ENCODE measurements around the gene HERC6.
"Not testable (repeated sequence)": the region's sequence is repeated elsewhere in the genome, so short reads cannot be mapped to it uniquely, and the experiment has no call there.

The HERC6 gene

DNA sequence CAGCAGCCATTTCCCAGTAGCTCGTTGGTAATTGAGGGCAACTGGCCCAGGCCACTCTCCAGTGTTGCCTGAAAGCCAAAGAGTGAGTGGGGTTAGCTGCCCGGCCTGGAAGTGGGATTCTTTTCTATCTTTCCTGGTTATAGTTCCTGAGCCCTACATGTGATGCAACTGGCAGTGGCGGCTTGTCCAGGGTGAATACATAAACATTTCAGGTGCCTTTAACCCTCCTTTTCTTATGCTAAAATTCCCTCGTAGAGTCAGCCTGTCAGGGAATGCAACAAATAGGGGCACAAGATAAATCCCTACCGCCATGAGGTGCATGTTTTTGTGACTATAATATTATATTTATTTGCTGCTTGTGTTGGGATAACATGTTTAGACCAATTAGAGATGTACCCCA is 64.8 kb downstream of the HERC6 start:
- Histone ChIP-seq H3K4me1 (no peaks in the 10 kb centered on the region), H3K27me3 (no peaks in the 10 kb centered on the region), H3K27ac (no peak overlapping the region), H3K9me3 (no peaks in the 10 kb centered on the region), H3K4me3 (no peak overlapping the region), H3K36me3 (no peaks in the 10 kb centered on the region)
- DNase-seq = no peak
- no peak for TF ChIP-seq CTCF (IDR thresholded peaks at IDR 0.05)
- intact Hi-C loops (cut with DNase I; ENCODE audit: low total_unique reads) = no loop called here

DNA sequence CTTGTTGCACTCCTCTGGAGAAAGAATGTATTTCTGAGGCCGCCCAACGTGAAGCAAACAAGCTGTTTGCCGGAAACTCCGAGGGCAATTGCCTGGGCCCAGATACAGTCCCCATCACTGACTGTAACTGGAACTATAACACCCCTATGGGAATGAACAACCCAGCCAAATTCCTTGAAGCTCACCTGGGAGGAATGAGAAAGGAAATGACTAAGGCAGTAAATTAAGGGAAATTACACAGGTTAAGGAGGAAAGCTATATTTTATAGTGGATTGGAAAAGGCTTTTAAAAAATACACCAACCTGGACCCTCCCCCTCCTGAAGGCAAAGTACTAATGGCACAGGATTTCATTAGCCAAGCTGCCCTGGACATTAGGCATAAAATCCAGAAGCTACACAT is 66.6 kb downstream of the HERC6 start:
- H3K9me3 ChIP-seq = no peaks in the 10 kb centered on the region
- no peaks in the 10 kb centered on the region for H3K27me3 ChIP-seq
- intact Hi-C loops (cut with DNase I; ENCODE audit: low total_unique reads) = no loop called here
- H3K4me3 ChIP-seq = no peak overlapping the region
- H3K4me1 ChIP-seq = no peaks in the 10 kb centered on the region
- TF ChIP-seq CTCF (IDR thresholded peaks at IDR 0.05) = no peak
- no peak overlapping the region for H3K27ac ChIP-seq
- DNase-seq = no peak
- no peaks in the 10 kb centered on the region for H3K36me3 ChIP-seq

- H3K27ac ChIP-seq = no peak overlapping the region
- no peak for TF ChIP-seq CTCF (IDR thresholded peaks at IDR 0.05)
- H3K27me3 ChIP-seq = no peaks in the 10 kb centered on the region
- no peak for DNase-seq
- no peak overlapping the region for H3K4me3 ChIP-seq
- no peaks in the 10 kb centered on the region for H3K4me1 ChIP-seq
- H3K36me3 ChIP-seq = no peaks in the 10 kb centered on the region
- intact Hi-C loops (cut with DNase I; ENCODE audit: low total_unique reads) = no loop called here
- no peaks in the 10 kb centered on the region for H3K9me3 ChIP-seq
Measured at GRCh38 chr4:88446124-88446523, 67.5 kb downstream of the HERC6 start.

DNA sequence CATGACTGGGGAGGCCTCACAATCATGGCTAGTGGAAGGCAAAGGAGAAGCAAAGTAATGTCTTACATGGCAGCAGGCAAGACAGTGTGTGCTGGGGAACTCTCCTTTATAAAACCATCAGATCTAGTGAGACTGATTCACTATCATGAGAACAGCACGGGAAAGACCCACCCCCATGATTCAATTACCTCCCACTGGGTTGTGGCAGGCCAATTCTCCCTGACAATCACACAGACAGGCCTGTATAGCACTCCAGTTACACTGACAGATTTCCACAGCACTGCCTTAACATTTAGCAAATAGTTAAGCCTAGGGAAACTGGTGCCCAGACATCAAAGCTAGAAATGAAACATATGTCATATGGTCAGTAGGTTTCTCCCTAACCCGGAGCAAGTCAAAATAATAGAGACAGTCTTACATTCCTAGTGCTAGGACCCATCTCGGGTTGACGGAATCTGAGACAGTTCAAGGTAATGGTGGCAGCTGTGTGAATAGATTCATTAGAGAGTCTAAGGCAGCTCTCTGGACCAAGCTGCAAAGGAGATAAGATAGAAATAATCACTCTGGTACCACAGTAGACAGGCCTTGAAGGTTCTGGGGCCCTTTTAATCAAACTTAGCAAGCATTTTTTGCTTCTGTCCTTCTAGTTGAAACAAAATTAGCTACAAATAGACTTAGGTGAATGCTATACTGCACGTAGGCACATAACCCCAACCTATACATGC is 68.9 kb downstream of the HERC6 start:
- TF ChIP-seq CTCF (IDR thresholded peaks at IDR 0.05) = no peak
- no peak overlapping the region for H3K4me3 ChIP-seq
- no peaks in the 10 kb centered on the region for H3K9me3 ChIP-seq
- no peaks in the 10 kb centered on the region for H3K36me3 ChIP-seq
- no peak for DNase-seq
- intact Hi-C loops (cut with DNase I; ENCODE audit: low total_unique reads) = no loop called here
- H3K27me3 ChIP-seq = no peaks in the 10 kb centered on the region
- no peak overlapping the region for H3K27ac ChIP-seq
- no peaks in the 10 kb centered on the region for H3K4me1 ChIP-seq

DNA sequence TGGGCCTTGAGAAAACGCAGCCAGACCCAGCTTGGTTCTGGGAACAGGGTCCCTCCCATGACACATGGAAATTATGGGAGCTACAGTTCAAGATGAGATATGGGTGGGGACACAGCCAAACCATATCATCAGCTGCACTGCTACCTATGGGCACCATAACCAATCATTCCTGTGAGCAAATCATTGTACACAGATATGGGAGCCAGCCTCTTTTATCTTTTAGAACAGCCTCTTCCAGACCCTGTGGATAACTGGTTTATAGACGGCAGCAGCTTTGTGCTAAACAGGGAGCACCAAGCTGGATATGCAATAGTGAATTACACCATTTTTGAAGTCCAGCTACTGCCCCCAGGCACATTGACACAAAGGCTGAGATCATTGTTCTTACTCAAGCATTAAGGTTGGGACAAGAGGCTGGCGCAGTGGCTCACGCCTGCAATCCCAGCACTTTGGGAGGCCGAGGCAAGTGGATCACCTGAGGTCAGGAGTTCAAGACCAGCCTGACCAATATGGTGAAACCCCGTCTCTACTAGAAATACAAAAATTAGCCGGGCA is 69.6 kb downstream of the HERC6 start:
- DNase-seq; intact Hi-C loops (cut with DNase I; ENCODE audit: low total_unique reads); H3K9me3 ChIP-seq; H3K27me3 ChIP-seq; H3K36me3 ChIP-seq; H3K27ac ChIP-seq; H3K4me3 ChIP-seq; H3K4me1 ChIP-seq: not testable (repeated sequence)

- Histone ChIP-seq H3K27me3 (no peaks in the 10 kb centered on the region), H3K36me3 (no peaks in the 10 kb centered on the region), H3K9me3 (no peaks in the 10 kb centered on the region), H3K4me1 (no peaks in the 10 kb centered on the region), H3K27ac (no peak overlapping the region), H3K4me3 (no peak overlapping the region)
- intact Hi-C loops (cut with DNase I; ENCODE audit: low total_unique reads) = no loop called here
- no peak for TF ChIP-seq CTCF (IDR thresholded peaks at IDR 0.05)
- no peak for DNase-seq
Measured at GRCh38 chr4:88448889-88449288, 70.2 kb downstream of the HERC6 start.

Data from tibial artery (tissue), 4 donors.